ENCODE data around the gene USP12.
A peak's percentile ranks its signal among the peaks of the same experiment; 100 is the strongest.
"Not testable (repeated sequence)": the region's sequence is repeated elsewhere in the genome, so short reads cannot be mapped to it uniquely, and the experiment has no call there.

USP12 gene

GRCh38 chr13:27149702-27150101, 21.9 kb downstream of the USP12 start:
- no peak for DNase-seq

DNA sequence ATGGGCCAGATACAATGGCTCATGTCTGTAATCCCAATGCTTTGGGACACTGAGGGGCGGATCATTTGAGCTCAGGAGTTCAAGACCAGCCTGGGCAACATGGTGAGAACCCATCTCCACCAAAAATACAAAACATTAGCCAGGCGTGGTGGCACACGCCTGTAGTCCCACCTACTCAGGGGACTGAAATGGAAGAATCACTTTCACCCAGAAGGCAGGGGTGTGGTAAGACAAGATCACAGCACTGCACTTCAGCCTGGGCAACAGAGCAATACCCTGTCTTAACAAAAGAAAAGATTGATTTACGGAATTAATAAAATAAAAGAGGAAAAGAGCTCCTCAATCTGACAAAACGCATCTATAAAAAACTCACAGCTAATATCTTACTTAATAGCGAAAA, 22.7 kb downstream of the USP12 start:
- no peak for DNase-seq

GRCh38 chr13:27147530-27148170, 24.0 kb downstream of the USP12 start:
- no peak for DNase-seq

GRCh38 chr13:27141746-27142145, 29.9 kb downstream of the USP12 start:
- DNase-seq: no peak

- DNase-seq: not testable (repeated sequence)
These were observed 30.5 kb downstream of the USP12 start for GRCh38 chr13:27141159-27141558.

- no peak for DNase-seq
These were observed 31.6 kb downstream of the USP12 start for GRCh38 chr13:27140060-27140459.

- no peak for DNase-seq
These were observed 32.0 kb downstream of the USP12 start for GRCh38 chr13:27139565-27139964.

DNA sequence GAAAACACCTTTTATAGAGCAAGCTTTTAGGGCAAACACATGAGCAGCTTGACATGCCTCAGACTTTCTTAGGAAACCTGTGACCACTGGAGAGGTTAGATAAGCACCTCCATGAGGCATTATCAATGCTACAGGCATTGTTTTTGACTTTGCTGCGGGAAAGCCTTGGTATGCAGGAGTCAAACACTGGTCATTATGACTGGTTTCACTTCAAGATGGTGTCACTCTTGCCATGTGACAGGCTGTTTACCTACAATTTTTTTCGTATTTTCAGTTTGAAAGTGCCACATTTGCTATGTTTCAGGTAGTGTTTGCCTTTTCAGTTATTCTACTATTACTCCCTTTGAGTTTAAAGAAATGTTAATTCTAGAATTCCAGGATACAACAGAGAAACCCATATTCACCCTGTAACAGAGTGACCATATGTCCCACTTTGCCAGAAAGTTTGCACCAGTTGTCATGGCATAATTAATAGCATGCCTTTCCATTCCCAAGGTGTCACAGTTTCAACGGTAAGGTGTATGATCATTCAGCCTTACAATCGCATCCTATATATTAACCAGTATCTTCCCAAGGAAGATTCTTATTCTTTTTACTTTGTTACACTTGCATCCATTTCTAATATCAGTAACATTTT, 33.0 kb downstream of the USP12 start:
- DNase-seq: no peak

DNA sequence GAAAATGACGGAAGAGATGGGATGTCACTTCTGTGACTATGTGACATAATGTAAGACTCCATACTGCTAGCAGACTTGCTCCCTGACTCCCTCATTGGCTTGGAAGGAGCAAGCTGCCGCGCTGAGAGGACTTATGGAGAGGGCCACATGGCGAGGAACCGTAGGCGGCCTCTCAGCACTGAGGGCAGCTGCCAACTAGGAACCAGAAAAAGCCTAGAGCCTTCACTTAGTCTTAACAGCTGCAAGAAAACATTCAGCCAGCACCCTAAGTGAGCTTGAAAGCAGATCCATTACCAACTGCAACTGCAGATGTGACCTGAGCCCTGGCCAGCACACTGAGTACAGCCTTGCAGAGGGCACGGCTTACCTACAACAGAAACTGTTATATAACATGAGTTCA, 33.9 kb downstream of the USP12 start:
- peak in 1 of 3 experiments; percentile 16 for DNase-seq

- DNase-seq: peak in 1 of 3 experiments; percentile 1
These were observed 36.6 kb downstream of the USP12 start for GRCh38 chr13:27135023-27135422.

DNA sequence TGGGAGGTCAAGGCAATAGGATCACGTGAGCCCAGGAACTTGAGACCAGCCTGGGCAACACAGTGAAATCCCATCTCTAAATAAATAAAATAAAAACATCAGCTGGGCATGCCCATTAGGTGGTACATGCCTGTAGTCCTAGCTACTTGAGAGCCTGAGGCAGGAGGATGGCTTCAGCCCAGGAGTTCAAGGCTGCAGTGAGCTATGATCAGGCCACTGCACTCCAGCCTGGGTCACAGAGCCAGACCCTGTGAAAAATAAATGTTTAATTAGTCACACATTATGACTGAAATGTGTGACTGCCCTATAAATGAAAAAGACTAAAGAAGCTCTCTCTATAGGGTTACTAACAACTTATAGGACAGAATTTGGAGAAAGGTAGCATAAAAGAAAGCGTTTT, 37.7 kb downstream of the USP12 start:
- DNase-seq: no peak

- DNase-seq: no peak
These were observed 39.1 kb downstream of the USP12 start for GRCh38 chr13:27132538-27132937.

GRCh38 chr13:27131906-27132305, 39.7 kb downstream of the USP12 start:
- DNase-seq: peak in 1 of 3 experiments; percentile 5

GRCh38 chr13:27130979-27131623, 40.5 kb downstream of the USP12 start:
- DNase-seq: no peak

DNA sequence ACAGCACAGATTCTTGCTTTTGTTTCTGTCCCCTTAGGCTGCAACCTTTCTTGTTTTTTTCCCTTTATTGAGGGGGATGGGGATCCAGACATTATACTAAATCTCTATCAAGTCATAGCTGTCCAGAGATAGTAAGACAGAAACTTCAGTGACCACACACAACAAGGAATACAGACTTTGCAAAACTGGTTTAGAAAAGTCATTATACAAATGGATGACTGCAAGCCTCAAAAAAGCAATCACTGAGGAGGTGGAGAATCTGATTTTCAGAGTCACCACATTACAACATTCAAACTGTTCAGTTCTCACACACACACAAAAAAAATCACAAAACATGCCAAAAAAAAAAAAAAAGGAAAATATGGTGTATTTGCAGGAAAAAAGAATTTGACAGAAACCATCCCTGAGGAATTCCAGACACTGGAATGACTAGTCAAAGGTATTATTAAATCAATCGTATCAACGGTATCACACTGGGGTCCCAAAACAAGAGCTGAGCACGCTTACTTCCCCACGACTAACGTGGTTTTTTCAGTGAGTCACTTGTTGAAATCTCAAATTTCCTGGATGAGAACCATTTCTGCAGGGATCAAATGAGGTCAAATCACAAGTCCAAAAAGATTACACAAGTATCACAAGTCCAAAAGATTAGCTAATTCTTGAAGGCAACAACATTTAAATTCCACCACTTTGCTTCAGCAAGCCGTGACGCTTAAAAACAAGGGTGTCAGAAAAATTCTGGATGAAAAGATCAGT, 41.2 kb downstream of the USP12 start:
- no peak for DNase-seq

DNA sequence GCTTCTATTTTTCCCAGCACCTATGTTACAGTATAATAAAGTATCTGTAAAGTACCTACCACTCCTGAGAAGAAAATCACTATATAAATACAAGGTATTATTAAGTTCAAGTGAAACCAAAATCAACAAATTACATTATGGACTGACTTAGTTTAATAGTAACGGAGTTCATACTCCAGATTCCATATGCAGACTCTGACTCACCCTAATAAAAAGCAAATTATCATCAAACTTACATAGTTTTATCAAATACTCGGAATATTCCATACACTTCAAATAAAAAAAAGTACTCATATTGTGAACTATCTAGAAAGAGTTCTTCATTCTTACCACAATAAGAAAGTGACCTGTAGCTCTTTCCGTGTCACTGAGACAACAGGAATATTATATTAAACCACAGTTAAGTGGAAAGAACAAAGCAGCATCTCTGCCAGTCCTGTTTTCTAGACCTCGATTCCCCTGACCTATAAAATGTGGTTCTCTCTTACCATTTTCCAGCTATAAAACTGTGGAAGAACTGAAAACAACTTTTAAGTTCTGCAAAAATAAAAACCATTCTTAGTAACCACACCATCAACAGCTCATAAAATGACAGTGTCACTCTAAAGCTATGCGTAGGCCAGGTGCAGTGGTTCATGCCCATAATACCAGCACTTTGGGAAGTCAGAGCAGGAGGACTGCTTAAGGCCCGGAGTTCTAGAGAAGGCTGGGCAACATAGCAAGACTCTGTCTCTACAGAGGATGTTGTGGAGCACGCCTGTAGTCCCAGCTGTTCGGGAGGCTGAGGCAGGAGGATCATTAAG, 42.6 kb downstream of the USP12 start:
- DNase-seq: no peak

DNA sequence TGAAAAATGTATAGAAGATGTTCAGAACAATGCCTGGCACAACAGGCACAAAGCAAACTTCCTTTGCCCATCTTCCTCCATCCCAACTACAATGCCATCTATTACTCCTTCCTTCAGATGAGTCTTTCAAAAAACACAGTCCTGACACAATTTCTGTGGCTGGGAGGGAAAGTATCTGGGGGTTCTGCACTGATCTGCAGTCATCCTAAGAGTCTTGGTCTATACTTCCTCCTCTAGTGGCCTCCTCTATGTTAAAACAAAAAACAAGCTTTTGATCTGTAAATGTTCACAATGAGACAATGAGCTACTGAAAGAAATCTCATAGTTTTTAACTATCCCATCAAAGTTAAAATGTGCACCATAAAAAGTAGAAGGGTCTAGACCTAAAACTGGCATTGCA, 44.8 kb downstream of the USP12 start:
- DNase-seq: no peak

GRCh38 chr13:27125357-27126282, 46.0 kb downstream of the USP12 start:
- DNase-seq: no peak

DNA sequence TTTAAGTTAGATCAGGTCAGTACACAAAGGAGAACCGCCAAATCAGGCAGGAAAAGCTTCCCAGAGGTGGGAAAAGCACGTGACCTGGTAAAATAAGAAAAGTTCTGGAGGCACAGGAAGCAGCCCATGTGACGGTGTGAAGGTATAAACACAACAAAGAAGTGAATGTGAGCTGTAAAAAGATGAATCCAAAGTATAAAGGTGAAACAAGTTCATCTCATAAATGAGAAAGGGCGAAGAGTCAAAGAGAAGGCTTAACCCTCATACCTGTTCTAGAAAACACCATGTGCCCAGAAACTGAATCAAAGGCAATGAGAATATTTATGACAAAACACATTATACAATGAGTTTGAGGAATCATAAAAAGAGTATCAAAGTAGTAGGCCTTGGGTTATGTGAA, 47.0 kb downstream of the USP12 start:
- DNase-seq: no peak

- DNase-seq: not testable (repeated sequence)
These were observed 48.2 kb downstream of the USP12 start for GRCh38 chr13:27123445-27123844.

DNA sequence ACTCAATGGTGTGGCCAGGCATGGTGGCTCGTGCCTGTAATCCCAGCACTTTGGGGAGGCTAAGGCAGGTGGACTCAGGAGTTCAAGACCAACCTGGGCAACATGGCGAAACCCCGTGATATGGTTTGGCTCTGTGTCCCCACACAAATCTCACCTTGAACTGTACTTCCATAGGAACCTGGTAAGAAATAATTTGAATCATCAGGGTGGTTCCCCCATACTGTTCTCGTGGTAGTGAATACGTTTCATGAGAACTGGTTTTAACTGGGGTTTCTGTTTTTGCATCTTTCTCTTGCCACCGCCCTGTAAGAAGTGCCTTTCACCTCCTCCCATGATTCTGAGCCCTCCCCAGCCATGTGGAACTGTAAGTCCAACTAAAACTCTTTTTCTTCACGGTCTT, 49.6 kb downstream of the USP12 start:
- no peak for DNase-seq

DNA sequence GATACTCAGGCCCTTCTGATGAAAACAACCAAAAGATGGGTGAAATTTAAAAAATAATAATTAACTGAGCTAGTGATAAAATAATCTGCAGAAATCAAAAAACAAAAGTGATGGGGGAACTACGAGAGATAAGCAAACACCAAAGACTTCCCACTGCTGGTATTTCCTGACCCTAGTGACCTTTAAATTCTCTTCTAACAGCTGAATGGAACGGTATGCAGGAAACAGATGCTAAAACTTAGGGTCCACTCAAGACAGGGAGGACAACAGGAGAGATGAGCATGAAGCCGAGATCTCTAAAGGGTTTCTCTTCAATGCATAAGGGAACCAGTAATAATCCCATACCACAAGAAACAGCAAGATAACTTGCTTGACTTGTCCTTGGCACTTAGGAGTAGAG, 50.8 kb downstream of the USP12 start:
- no peak for DNase-seq

Data from NCI-H1417 (cell line).